NCI-H226 (cell line): ENCODE measurements around the gene DSCAM.
"Not testable (repeated sequence)": the region's sequence is repeated elsewhere in the genome, so short reads cannot be mapped to it uniquely, and the experiment has no call there.

Experiments used
- DNase-seq: peaks from one replicate; pipeline ENCODE4 v3.0.0-alpha.2; 2015

Gene DSCAM

GRCh38 chr21:40194185-40194980, 652.6 kb downstream of the DSCAM start:
- no peak for DNase-seq

GRCh38 chr21:40191616-40192015, 655.3 kb downstream of the DSCAM start:
- no peak for DNase-seq

- no peak for DNase-seq
Measured at GRCh38 chr21:40191196-40191595, 655.8 kb downstream of the DSCAM start.

- DNase-seq: no peak
Measured at GRCh38 chr21:40187946-40188654, 658.9 kb downstream of the DSCAM start.

GRCh38 chr21:40187244-40187643, 659.7 kb downstream of the DSCAM start:
- DNase-seq: no peak

GRCh38 chr21:40186045-40186444, 660.9 kb downstream of the DSCAM start:
- no peak for DNase-seq

GRCh38 chr21:40185208-40185607, 661.8 kb downstream of the DSCAM start:
- no peak for DNase-seq

- DNase-seq: not testable (repeated sequence)
Measured at GRCh38 chr21:40182491-40182890, 664.5 kb downstream of the DSCAM start.

GRCh38 chr21:40179166-40179565, 667.8 kb downstream of the DSCAM start:
- DNase-seq: no peak

GRCh38 chr21:40178726-40179125, 668.2 kb downstream of the DSCAM start:
- no peak for DNase-seq

- no peak for DNase-seq
Measured at GRCh38 chr21:40177979-40178378, 669.0 kb downstream of the DSCAM start.

- DNase-seq: no peak
Measured at GRCh38 chr21:40176724-40177123, 670.2 kb downstream of the DSCAM start.

- no peak for DNase-seq
Measured at GRCh38 chr21:40173816-40174215, 673.1 kb downstream of the DSCAM start.

GRCh38 chr21:40169971-40170370, 677.0 kb downstream of the DSCAM start:
- DNase-seq: no peak

- no peak for DNase-seq
Measured at GRCh38 chr21:40166291-40166843, 680.6 kb downstream of the DSCAM start.

- DNase-seq: no peak
Measured at GRCh38 chr21:40165773-40166070, 681.2 kb downstream of the DSCAM start.

GRCh38 chr21:40164905-40165772, 681.8 kb downstream of the DSCAM start:
- no peak for DNase-seq

GRCh38 chr21:40162075-40162474, 684.9 kb downstream of the DSCAM start:
- no peak for DNase-seq

- no peak for DNase-seq
Measured at GRCh38 chr21:40160911-40161310, 686.0 kb downstream of the DSCAM start.

GRCh38 chr21:40158366-40158765, 688.6 kb downstream of the DSCAM start:
- DNase-seq: no peak

- no peak for DNase-seq
Measured at GRCh38 chr21:40155563-40155962, 691.4 kb downstream of the DSCAM start.

- DNase-seq: no peak
Measured at GRCh38 chr21:40153351-40153750, 693.6 kb downstream of the DSCAM start.

- DNase-seq: no peak
Measured at GRCh38 chr21:40152476-40152875, 694.5 kb downstream of the DSCAM start.
